ENCODE measurements around the gene CHD5. TPM values are rescaled to one million over a fixed set of nuclear protein-coding genes. Genes with fewer than 3 reads are reported as not detected.

The CHD5 gene
- total RNA-seq, 1 experiment from 2014 or later, result 2.4 TPM

DNA sequence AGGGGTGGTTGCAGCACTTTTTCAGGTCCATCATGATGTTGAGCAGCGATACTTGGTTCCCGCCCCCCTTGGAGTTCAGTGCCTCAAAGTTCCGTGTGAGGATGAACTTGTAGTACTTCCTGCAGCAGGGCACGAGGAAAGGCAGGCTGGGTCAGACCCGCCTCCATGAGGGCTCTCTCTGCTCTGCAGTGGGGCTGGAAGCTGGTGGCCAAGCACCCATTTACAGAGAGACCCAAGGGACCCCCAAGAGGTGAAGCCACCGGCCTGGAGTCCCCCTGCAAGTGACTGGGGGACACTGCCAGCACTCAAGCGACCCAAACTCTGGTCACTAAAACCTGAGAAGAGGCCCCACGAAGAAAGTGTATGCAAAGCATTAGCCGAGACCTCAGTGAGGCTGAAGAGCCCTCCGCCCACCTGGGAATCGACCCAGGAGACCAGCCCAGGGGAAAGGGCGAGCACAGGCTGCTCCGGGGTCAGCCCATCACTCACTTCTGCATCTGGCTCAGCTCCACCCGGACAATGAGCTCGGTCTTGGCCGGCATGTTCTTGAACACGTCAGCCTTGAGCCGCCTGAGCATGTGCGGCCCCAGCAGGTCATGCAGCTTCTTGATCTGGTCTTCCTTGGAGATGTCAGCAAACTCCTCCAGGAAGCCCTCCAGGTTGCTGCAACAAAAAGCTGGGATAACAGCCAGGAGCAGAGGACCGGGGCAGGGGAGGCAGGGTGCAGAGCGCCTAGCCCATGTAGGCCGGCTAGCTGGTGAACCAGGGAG, 45.2 kb downstream of the CHD5 start:
- ATAC-seq, result no peak
- ChIA-PET CTCF (no interaction called here), POLR2A (no interaction called here)
- DNase-seq (ENCODE audit: low spot score), result peak; percentile 7
- H3K4me3 Mint-ChIP-seq, result no peak overlapping the region
- H3K27me3 Mint-ChIP-seq (ENCODE audit: low read depth), result peaks cover 2% of the 10 kb centered on the region; the same call in 1 of the 2 replicates
- no peaks in the 10 kb centered on the region for H3K4me1 Mint-ChIP-seq
- peaks cover 10% of the 10 kb centered on the region for H3K9me3 Mint-ChIP-seq
- no peaks in the 10 kb centered on the region for H3K36me3 Mint-ChIP-seq
- no peak overlapping the region for H3K27ac Mint-ChIP-seq
- TF ChIP-seq, protein P1, sequence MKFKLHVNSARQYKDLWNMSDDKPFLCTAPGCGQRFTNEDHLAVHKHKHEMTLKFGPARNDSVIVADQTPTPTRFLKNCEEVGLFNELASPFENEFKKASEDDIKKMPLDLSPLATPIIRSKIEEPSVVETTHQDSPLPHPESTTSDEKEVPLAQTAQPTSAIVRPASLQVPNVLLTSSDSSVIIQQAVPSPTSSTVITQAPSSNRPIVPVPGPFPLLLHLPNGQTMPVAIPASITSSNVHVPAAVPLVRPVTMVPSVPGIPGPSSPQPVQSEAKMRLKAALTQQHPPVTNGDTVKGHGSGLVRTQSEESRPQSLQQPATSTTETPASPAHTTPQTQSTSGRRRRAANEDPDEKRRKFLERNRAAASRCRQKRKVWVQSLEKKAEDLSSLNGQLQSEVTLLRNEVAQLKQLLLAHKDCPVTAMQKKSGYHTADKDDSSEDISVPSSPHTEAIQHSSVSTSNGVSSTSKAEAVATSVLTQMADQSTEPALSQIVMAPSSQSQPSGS (CRISPR knock-in tag; IDR thresholded peaks at IDR 0.05; ENCODE audit: borderline replicate concordance, low read depth), result no peak
- TF ChIP-seq, protein P2, sequence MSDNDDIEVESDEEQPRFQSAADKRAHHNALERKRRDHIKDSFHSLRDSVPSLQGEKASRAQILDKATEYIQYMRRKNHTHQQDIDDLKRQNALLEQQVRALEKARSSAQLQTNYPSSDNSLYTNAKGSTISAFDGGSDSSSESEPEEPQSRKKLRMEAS (CRISPR knock-in tag; IDR thresholded peaks at IDR 0.05), result no peak
- no peak for TF ChIP-seq ZNF396 (CRISPR knock-in tag; IDR thresholded peaks at IDR 0.05; ENCODE audit: borderline replicate concordance)
- no peak for TF ChIP-seq GABPB1 (CRISPR knock-in tag; IDR thresholded peaks at IDR 0.05)
- TF ChIP-seq, protein P3, sequence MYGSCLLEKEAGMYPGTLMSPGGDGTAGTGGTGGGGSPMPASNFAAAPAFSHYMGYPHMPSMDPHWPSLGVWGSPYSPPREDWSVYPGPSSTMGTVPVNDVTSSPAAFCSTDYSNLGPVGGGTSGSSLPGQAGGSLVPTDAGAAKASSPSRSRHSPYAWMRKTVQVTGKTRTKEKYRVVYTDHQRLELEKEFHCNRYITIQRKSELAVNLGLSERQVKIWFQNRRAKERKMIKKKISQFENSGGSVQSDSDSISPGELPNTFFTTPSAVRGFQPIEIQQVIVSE (CRISPR knock-in tag; IDR thresholded peaks at IDR 0.05; ENCODE audit: borderline replicate concordance), result no peak
- TF ChIP-seq, protein P4, sequence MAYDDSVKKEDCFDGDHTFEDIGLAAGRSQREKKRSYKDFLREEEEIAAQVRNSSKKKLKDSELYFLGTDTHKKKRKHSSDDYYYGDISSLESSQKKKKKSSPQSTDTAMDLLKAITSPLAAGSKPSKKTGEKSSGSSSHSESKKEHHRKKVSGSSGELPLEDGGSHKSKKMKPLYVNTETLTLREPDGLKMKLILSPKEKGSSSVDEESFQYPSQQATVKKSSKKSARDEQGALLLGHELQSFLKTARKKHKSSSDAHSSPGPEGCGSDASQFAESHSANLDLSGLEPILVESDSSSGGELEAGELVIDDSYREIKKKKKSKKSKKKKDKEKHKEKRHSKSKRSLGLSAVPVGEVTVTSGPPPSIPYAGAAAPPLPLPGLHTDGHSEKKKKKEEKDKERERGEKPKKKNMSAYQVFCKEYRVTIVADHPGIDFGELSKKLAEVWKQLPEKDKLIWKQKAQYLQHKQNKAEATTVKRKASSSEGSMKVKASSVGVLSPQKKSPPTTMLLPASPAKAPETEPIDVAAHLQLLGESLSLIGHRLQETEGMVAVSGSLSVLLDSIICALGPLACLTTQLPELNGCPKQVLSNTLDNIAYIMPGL (CRISPR knock-in tag; IDR thresholded peaks at IDR 0.05), result no peak
- no peak for TF ChIP-seq SMAD4 (CRISPR knock-in tag; IDR thresholded peaks at IDR 0.05)
- TF ChIP-seq, protein P5, sequence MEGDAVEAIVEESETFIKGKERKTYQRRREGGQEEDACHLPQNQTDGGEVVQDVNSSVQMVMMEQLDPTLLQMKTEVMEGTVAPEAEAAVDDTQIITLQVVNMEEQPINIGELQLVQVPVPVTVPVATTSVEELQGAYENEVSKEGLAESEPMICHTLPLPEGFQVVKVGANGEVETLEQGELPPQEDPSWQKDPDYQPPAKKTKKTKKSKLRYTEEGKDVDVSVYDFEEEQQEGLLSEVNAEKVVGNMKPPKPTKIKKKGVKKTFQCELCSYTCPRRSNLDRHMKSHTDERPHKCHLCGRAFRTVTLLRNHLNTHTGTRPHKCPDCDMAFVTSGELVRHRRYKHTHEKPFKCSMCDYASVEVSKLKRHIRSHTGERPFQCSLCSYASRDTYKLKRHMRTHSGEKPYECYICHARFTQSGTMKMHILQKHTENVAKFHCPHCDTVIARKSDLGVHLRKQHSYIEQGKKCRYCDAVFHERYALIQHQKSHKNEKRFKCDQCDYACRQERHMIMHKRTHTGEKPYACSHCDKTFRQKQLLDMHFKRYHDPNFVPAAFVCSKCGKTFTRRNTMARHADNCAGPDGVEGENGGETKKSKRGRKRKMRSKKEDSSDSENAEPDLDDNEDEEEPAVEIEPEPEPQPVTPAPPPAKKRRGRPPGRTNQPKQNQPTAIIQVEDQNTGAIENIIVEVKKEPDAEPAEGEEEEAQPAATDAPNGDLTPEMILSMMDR (IDR thresholded peaks at IDR 0.05), result no peak
- TF ChIP-seq KAT7 (CRISPR knock-in tag; IDR thresholded peaks at IDR 0.05; ENCODE audit: borderline replicate concordance), result no peak
- TF ChIP-seq, protein P6, sequence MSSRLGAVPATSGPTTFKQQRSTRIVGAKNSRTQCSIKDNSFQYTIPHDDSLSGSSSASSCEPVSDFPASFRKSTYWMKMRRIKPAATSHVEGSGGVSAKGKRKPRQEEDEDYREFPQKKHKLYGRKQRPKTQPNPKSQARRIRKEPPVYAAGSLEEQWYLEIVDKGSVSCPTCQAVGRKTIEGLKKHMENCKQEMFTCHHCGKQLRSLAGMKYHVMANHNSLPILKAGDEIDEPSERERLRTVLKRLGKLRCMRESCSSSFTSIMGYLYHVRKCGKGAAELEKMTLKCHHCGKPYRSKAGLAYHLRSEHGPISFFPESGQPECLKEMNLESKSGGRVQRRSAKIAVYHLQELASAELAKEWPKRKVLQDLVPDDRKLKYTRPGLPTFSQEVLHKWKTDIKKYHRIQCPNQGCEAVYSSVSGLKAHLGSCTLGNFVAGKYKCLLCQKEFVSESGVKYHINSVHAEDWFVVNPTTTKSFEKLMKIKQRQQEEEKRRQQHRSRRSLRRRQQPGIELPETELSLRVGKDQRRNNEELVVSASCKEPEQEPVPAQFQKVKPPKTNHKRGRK (CRISPR knock-in tag; IDR thresholded peaks at IDR 0.05; ENCODE audit: borderline replicate concordance), result no peak
- TF ChIP-seq FOXK1 (CRISPR knock-in tag; IDR thresholded peaks at IDR 0.05), result no peak
- TF ChIP-seq, protein P7, sequence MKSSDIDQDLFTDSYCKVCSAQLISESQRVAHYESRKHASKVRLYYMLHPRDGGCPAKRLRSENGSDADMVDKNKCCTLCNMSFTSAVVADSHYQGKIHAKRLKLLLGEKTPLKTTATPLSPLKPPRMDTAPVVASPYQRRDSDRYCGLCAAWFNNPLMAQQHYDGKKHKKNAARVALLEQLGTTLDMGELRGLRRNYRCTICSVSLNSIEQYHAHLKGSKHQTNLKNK (CRISPR knock-in tag; IDR thresholded peaks at IDR 0.05), result no peak
- TF ChIP-seq, protein P8, sequence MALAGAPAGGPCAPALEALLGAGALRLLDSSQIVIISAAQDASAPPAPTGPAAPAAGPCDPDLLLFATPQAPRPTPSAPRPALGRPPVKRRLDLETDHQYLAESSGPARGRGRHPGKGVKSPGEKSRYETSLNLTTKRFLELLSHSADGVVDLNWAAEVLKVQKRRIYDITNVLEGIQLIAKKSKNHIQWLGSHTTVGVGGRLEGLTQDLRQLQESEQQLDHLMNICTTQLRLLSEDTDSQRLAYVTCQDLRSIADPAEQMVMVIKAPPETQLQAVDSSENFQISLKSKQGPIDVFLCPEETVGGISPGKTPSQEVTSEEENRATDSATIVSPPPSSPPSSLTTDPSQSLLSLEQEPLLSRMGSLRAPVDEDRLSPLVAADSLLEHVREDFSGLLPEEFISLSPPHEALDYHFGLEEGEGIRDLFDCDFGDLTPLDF (CRISPR knock-in tag; IDR thresholded peaks at IDR 0.05), result no peak
- no peak for TF ChIP-seq NFYB (CRISPR knock-in tag; conservative IDR thresholded peaks at IDR 0.05; ENCODE audit: low read depth)
- no peak for TF ChIP-seq NFATC4 (CRISPR knock-in tag; IDR thresholded peaks at IDR 0.05)
- TF ChIP-seq ZNF423 (CRISPR knock-in tag; IDR thresholded peaks at IDR 0.05), result no peak
- TF ChIP-seq TCF7 (CRISPR knock-in tag; IDR thresholded peaks at IDR 0.05; ENCODE audit: low read depth), result no peak
- TF ChIP-seq, protein P9, sequence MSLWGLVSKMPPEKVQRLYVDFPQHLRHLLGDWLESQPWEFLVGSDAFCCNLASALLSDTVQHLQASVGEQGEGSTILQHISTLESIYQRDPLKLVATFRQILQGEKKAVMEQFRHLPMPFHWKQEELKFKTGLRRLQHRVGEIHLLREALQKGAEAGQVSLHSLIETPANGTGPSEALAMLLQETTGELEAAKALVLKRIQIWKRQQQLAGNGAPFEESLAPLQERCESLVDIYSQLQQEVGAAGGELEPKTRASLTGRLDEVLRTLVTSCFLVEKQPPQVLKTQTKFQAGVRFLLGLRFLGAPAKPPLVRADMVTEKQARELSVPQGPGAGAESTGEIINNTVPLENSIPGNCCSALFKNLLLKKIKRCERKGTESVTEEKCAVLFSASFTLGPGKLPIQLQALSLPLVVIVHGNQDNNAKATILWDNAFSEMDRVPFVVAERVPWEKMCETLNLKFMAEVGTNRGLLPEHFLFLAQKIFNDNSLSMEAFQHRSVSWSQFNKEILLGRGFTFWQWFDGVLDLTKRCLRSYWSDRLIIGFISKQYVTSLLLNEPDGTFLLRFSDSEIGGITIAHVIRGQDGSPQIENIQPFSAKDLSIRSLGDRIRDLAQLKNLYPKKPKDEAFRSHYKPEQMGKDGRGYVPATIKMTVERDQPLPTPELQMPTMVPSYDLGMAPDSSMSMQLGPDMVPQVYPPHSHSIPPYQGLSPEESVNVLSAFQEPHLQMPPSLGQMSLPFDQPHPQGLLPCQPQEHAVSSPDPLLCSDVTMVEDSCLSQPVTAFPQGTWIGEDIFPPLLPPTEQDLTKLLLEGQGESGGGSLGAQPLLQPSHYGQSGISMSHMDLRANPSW (CRISPR knock-in tag; conservative IDR thresholded peaks at IDR 0.05; ENCODE audit: low read depth), result no peak
- TF ChIP-seq IRF2 (CRISPR knock-in tag; IDR thresholded peaks at IDR 0.05; ENCODE audit: borderline replicate concordance, low read depth), result no peak
- TF ChIP-seq, protein P10, sequence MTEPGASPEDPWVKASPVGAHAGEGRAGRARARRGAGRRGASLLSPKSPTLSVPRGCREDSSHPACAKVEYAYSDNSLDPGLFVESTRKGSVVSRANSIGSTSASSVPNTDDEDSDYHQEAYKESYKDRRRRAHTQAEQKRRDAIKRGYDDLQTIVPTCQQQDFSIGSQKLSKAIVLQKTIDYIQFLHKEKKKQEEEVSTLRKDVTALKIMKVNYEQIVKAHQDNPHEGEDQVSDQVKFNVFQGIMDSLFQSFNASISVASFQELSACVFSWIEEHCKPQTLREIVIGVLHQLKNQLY (CRISPR knock-in tag; IDR thresholded peaks at IDR 0.05), result no peak
